Stimulated activated CD4-positive, alpha-beta T cell treated with anti-CD3 and anti-CD28 coated beads, Interleukin-2, amount 100 ng/mL, for 24 hours (primary cell): ENCODE measurements around the gene NELFCD.
"Not testable (repeated sequence)": the region's sequence is repeated elsewhere in the genome, so short reads cannot be mapped to it uniquely, and the experiment has no call there.

Source experiments
- DNase-seq, 2 donors: peaks; one replicate each; pipeline ENCODE4 v3.0.0-alpha.2; 2020

NELFCD gene, protein sequence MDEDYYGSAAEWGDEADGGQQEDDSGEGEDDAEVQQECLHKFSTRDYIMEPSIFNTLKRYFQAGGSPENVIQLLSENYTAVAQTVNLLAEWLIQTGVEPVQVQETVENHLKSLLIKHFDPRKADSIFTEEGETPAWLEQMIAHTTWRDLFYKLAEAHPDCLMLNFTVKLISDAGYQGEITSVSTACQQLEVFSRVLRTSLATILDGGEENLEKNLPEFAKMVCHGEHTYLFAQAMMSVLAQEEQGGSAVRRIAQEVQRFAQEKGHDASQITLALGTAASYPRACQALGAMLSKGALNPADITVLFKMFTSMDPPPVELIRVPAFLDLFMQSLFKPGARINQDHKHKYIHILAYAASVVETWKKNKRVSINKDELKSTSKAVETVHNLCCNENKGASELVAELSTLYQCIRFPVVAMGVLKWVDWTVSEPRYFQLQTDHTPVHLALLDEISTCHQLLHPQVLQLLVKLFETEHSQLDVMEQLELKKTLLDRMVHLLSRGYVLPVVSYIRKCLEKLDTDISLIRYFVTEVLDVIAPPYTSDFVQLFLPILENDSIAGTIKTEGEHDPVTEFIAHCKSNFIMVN

DNA sequence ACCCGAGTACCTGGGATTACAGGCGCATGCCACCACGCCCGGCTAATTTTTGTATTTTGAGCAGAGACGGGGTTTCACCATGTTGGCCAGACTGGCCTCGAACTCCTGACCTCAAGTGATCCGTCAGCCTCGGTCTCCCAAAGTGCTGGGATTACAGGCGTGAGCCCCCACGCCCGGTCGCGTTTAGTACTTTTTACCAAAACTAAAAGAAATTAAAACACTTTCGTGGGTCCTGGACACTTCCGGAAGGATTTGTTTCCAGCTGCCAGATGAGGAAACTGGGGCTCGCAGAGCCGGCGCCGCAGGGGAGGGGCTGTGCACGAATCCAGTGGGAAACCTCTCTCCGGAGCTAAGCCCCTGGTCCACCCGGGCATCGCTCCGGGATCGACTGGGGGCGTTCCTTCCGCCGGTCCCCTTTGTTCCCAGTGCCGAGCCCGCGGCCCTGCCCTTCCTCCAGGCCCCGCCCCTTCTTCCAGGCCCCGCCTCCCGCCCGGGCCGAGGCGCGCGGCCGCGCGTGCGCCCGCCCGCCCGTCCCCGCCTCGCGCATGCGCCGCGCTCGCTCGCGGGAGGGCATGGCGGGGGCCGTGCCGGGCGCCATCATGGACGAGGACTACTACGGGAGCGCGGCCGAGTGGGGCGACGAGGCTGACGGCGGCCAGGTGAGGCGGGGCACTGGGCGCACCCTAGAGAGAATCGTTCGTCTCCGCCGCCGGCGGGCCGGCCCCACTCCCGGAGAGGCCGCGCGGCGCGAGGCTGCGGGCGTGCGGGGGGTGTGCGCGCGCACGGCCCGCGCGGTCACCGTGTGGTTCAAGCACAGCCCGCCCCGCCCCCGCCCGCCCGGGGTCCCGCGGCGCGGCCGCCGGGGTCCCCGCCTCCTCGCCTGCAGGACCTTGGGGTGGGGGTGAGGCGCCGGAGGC lies at the start of gene NELFCD:
Gene NELFCD (plus strand): TSS at position 546 of the 917 bp plus-strand sequence. CDS start 54 bp downstream, at position 600.
- peak; percentile 93 to 94 for DNase-seq

DNA sequence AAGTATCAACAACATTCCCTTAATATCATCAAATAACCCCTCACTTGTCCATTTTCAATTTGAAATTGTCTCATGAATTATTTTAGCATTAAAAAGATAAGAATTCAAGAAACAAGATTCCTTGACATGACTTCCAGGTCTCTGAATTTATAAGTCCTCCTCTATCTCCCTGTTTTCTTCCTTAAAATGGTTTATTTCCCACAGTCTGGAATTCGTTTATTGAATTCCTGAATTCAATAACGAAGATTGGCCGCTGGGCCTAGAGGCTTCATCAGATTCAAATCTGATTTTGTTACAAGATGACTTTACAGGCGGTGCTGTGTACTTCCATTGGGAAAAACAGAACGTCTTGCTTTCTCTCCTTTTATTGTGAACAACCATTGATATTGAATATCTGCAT lies 48.9 kb upstream of the NELFCD start:
- no peak for DNase-seq

DNA sequence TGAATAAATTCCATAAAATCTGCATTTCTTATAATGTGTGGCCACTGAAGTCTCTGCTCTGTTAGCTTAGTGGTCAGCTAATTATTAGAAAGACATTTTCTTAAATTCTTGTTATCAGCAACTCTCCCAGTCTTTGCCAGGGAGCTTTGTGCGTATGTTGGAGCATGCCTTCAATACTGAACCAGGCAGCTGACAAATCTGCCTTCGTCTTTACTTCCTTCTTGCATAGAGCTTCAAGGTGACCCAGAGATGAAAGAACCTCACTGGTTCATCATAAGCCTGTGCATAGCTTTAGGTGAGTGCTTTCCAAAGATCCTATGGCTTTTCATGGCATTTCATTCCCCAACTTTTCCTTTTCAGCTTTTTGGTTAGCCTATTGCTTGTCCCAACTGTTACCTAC lies 43.0 kb upstream of the NELFCD start:
- DNase-seq = no peak

DNA sequence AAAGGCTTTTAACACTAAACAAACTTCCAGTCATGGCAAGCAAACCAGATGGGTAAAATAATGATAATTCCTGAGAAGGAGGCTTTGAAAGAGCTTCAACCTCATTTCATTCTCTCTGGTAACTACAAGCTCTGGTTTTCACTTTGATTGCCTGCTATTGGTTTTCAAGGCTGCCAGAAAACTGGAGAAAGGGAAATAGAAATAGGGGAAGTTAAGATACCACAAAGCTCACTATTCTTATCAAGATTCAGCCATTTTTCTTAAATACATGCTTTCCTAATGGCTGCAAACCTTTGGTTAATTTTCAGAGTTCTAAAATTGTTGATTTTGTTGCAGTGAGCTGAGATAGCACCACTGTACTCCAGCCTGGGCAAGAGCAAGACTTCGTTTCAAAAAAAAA lies 42.5 kb upstream of the NELFCD start:
- no peak for DNase-seq

DNA sequence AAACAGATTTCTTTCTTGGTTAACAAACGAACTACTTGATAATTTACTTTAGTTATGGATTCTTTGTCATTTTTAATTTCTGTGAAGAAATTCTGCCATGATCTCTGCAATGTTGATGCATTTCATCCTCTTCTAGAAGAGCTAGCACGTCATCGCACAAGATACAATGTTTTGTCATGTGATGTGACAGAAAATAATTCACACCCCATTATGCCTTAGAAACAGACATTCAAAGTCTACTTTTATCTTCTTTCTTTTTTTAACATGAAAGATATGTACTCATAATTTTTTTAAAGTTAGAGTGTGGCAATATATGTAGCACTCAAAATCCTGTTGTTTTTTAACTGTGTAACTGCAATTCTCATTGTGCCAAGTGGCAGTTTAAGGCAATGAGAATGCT lies 39.6 kb upstream of the NELFCD start:
- no peak for DNase-seq

DNA sequence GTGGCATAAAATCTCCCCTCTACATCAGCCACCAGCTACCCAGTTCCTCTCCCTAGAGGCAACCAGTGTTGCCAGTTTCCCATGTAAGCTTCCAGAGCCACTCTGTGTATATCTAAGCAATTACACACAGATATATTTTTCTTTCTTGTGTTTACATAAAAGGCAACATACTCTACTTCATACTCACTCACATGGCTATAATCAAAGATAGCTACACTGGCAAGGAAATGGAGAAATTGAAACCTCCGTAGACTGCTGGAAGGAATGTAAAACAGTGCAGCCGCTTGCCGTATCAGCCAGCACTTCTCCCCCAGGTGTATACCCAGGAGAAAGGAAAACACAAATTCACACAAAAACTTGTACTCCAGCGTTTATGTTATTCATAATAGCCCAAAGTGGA lies 38.5 kb upstream of the NELFCD start:
- no peak for DNase-seq

DNA sequence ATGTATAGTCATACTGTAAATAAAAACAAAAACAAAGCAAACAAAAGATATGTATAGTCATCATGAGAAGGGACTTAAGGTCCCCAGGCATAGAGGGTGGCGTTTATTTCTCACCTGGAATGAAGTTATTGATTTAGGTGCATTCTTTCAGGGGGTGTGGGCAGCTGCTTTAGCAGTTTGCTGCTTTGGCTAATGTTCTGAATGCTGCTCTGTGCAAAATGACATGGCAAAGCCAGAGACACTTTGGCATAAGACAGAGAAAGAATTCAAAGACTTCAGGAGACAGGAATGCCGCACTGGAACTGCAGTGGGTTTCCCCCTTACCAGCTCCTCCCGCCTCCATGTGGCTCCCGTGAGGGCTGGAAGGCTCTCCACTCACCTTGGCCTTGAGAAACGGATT lies 36.4 kb upstream of the NELFCD start:
- DNase-seq = no peak

DNA sequence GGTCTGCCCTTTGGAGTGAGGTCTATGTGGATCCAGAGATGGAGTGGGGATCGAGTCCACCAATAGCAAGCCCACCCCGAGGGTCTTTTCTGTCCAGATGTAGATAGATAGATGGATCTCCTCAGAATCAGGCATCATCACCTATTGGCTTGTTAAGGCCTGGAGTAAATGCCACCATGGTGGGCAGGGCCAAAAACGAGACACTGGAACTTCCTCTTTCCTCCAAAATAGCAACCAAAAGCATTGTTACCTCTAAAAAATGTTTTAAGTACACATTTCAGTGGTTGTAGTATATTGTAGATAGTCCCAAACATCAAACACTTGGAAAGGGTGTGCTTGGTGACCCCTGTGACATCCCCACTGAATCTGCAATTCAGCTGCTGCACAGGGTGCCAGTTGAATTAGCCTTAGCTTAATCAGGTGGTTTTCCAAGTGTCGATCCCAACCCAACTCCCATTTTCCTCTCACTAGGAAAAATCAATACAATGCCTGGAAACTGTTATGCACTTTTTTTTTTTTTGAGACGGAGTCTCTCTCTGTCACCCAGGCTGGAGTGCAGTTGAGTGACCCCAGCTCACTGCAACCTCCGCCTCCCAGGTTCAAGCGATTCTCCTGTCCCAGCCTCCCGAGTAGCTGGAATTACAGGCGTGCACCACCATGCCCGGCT lies 35.0 kb upstream of the NELFCD start:
- DNase-seq = no peak

DNA sequence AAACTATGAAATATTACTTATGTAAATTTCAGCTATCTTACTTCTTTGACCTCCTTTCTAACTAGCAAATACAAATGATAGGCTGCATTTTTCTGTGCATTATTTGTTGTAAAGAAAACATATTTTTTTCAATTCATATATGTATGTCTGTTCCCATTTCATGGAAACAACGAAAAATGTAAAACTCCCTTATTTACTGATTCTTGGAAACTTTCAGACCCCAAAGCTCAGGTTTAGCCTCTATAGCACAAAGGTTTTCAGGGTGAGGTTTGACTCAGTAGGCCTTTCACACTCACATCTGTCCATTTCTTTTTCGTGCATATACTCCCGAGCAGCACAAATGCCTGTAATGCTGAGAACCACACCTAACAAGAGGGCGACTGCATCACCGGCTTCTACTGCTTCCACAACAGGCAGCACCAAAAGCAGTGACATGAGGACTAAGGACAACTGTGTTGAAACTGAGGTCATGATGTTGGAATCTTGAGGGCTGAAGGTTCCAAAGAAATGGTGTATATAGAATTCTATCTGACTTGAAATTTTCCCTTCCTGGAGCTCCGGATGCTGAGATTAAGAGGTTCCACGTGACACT lies 33.2 kb upstream of the NELFCD start:
- DNase-seq = not testable (repeated sequence)

DNA sequence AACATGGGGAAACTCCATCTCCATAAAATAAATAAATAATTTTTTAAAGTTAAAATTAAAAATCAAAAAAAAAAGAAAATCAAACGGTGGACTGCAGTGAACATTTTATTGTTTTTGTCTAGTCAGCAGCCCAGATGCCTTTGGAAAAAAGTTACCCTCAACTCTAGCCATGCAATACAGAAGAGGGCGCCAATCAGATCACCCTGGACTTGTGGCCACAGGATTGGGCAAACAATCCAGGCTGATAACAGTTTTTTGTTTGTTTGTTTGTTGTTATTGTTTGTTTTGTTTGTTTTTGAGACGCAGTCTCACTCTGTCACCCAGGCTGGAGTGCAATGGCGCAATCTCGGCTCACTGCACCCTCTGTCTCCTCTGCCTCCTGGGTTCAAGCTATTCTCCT lies 30.5 kb upstream of the NELFCD start:
- no peak for DNase-seq

DNA sequence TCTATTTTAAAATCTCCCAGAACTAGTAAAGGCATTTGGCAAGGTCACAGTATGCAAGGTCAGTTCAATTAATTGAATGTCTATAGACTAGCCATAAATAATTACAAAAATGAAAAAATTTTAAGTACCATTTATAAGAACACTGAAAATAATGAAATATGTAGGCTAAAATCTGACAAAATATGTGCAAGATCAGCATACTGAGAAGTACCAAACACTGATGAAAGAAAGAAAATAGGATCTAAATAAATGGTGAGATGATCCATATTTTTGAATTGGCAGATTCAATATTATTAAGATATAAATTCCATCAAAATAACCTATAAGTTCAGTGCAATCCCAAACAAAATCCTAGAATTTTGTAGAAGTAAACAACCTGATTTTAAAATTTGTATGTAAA lies 28.0 kb upstream of the NELFCD start:
- no peak for DNase-seq

DNA sequence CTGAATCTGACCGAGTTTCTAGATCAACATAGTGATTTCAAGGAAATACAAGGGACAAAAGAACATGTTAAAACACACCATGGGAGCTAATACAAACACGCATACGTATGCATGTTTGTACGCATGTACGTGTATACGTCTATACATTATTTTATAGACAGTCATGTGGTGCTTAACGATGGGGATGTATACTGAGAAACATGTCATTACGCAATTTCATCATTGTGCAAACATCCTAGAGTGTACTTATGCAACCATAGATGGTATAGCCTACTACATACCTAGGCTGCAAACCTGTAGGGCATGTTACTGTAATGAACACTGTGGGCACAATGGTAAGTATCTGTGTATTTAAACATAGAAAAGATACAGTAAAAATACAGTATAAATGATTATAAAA lies 25.0 kb upstream of the NELFCD start:
- no peak for DNase-seq

DNA sequence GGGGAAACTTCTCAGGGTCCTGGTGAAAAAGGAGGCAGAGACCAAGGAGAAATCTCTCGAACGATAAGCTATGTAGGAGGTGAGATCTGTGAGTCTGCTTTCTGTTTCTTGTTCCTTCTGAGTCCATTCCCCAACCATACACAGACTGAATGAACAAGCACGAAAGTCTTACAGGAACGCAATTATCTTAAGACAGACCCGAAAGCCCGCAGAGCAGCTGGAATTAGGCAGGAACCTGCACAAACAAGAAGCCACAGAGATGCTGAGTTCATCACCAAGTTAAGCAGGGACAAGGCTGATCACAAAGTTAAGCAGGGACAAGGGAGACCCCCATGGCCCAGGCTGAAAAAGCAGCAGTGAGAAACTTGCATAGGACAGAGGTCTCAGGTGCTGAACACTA lies 21.4 kb upstream of the NELFCD start:
- DNase-seq = no peak

DNA sequence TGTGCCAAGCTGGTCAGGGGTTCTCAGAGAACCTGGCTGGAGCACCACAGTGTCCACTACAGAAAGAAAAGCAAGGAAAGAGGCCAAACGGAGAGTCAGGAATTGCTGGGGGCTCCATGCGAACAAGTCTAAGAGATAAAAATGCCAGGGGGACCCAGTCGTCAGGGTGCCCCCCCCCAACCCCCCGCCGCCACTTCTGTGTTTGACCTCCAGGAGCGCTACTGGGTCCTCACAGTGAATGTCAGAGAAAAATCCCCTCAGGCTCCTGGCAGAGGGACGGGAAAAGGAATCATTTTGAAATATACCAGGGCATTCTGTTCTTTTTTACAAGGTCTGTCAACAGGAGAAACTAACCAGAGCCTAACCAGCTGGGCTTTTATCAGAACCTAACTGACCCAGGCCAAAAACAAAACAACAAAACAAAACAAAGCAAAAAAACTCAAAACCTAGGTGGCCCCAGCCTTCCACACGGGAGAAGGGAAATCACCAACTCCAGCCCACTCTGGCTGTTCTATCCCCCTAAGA lies 17.9 kb upstream of the NELFCD start:
- DNase-seq = no peak

DNA sequence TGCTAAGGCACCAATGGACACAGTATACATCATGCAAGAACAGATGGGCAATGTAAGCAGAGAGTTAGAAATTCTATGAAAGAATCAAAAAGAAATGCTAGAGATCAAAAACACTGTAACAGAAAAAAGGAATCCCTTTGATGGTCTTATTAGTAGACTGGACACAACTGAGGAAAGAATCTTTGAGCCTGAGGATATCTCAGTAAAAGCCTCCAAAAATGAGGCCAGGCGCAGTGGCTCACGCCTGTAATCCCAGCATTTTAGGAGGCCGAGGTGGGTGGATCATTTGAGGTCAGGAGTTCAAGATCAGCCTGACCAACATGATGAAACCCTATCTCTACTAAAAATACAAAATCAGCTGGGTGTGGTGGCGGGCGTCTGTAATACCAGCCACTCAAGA lies 17.1 kb upstream of the NELFCD start:
- not testable (repeated sequence) for DNase-seq

DNA sequence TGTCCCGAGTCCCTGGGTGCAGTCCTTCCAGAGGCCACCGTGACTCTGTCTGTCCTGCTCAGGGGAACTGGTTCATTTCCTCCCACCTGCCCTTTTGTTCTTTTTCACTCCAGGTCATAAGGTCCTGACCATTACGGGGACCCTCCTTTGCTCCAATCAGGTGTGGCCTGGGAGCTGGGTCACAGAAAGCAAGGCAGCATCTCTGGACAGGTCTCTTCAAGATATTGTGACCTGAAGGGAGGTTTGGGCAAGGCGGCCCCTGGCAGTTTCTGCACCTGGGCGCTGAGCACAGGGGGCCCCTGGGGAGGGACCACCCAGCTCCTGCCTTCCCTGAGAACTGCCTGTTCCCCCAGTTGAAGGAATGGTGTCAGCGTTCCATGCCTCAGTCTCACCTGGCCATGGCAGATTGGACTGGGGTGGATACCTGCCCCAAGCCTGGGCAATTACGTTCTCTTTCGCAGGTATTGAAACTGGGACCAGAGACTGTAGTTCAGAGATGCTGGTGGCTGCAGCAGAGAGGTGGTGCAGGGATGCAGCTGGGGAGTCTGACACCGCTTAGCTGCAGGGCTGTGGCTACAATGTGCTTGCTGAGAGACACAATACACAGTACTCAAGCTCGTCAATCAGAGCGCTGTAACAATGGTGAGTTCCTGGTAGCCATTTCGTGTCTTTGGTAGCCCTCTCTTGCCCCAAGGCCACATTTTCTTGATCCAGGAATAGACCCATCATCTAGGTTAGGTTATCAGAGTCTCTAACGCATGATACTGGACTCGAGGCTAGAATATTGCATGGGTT lies 15.6 kb upstream of the NELFCD start:
- no peak for DNase-seq

DNA sequence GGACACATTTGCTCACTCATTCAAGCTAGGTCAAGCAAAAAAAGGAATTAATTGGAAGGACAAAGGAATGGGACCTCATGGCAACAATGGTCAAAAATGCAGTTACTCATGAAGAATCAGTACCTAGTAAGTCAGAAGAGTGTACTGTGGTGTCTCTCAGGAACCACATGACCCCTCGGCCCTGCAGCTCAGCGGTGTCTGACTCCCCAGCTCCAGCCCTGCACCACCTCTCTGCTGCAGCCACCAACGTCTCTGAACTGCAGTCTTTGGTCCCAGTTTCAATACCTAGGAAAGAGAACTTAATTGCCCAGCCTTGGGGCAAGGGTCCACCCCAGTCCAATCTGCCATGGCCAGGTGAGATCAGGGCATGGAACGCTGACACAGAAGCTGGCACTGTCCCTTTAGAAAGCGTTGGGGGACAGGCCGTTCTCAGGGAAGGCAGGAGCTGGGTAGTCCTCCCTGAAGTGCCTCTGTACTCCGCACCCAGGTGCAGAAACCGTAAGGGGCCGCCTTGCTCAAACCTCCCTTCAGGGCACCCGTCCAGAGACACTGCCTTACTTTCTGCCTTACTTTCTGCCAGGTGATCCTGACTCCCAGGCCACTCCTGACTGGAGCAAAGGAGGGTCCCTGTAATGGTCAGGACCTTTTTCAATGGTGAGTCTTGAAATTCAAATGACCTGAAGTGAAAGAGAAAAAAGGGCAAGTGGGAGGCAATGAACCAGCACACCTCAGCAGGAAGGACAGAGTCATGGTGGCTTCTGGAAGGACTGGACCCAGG lies 13.2 kb upstream of the NELFCD start:
- DNase-seq = no peak

DNA sequence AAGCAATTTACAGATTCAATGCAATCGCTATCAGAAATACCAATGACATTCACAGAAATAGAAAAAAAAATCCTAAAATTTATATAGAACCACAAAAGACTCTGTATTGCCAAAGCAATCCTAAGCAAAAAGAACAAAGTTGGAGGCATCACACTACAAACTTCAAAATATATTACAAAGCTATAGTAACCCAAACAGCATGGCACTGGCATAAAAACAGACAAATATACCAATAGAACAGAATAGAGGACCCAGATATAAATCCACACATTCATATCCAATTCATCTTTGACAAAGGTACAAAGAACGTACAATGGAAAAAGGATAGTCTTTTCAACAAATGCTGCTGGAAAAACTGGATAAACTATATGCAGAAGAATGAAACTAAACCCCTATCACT lies 11.6 kb upstream of the NELFCD start:
- no peak for DNase-seq

DNA sequence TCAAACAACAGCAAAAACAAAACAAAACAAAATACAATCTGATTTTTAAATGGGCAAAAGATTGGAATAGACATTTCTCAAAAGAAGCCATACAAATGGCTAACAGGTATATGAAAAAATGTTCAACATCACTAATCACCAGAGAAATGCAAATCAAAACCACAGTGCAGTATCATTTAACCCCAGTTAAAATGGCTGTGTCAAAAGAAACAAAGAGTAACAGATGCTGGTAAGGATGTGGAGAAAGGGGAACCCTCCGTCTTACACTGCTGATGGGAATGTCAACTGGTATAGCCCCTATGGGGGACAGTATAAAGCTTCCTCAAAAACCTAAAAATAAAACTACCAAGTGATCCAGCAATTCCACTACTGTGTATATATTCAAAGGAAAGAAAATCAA lies 10.9 kb upstream of the NELFCD start:
- DNase-seq = no peak

DNA sequence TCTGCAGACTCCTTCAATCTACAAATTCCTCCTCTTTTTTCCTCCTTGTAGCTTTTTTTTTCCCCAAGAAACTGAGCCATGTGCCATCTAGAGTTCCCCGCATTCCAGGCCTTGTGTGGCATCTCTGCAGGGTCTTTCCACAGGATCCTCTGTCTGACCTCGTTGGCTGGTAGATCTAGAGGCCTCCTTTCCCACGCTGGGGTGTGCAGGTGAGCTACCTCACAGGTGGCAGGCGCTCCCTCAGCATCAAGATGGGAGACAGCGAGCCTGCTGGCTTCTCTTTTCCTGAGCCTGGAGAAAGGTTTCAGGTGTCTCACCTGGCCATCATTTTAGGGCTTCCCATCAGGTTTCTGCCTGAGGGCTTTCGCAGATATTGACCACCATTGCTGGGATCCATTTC lies 9.6 kb upstream of the NELFCD start:
- DNase-seq = no peak

DNA sequence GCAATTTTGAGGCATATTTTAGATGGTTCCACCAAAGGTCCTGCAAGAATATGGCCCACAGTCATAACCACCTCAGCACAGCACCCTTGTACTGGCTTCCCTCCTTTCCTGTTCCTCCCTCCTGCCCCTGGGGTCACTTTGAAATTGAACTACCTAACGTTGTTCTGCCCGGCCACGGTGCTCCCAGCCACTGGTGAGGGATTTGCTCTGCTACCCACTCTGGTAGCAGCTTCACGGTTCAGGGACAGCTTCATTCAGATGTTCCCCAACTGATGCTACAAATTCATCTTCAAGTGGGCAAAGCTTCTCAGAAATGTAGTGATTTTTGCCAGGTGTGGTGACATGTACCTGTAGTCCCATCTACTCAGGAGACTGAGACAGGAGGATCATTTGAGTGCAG lies 7.9 kb upstream of the NELFCD start:
- DNase-seq = no peak
